HG02678 (cell line): Measurements from ENCODE around the gene CDH18.

ENCODE experiments used
- ATAC-seq: cut with Tn5 transposase; IDR thresholded peaks from one replicate; pipeline ENCODE4 v1.9.1; 2021; ENCODE audit warnings: mild to moderate bottlenecking, moderate library complexity; ENCODE audit not compliant: unreplicated experiment

Gene CDH18

GRCh38 chr5:19930451-19930850, 57.5 kb downstream of the CDH18 start:
- no peak for ATAC-seq

GRCh38 chr5:19928562-19929421, 59.2 kb downstream of the CDH18 start:
- ATAC-seq, result no peak

- no peak for ATAC-seq
Measured at GRCh38 chr5:19927919-19928318, 60.1 kb downstream of the CDH18 start.

- no peak for ATAC-seq
Measured at GRCh38 chr5:19927170-19927569, 60.8 kb downstream of the CDH18 start.

GRCh38 chr5:19923742-19924141, 64.3 kb downstream of the CDH18 start:
- no peak for ATAC-seq

- ATAC-seq, result no peak
Measured at GRCh38 chr5:19920761-19921160, 67.2 kb downstream of the CDH18 start.

- no peak for ATAC-seq
Measured at GRCh38 chr5:19918780-19919179, 69.2 kb downstream of the CDH18 start.

GRCh38 chr5:19917588-19918122, 70.3 kb downstream of the CDH18 start:
- no peak for ATAC-seq

- no peak for ATAC-seq
Measured at GRCh38 chr5:19910136-19910535, 77.9 kb downstream of the CDH18 start.

GRCh38 chr5:19904766-19905165, 83.2 kb downstream of the CDH18 start:
- ATAC-seq, result no peak

- no peak for ATAC-seq
Measured at GRCh38 chr5:19903611-19904010, 84.4 kb downstream of the CDH18 start.

- ATAC-seq, result no peak
Measured at GRCh38 chr5:19902316-19902934, 85.6 kb downstream of the CDH18 start.

- no peak for ATAC-seq
Measured at GRCh38 chr5:19900269-19900668, 87.7 kb downstream of the CDH18 start.

GRCh38 chr5:19891658-19892057, 96.3 kb downstream of the CDH18 start:
- no peak for ATAC-seq

- no peak for ATAC-seq
Measured at GRCh38 chr5:19886123-19886917, 101.7 kb downstream of the CDH18 start.

- ATAC-seq, result no peak
Measured at GRCh38 chr5:19885040-19885824, 102.8 kb downstream of the CDH18 start.

- ATAC-seq, result no peak
Measured at GRCh38 chr5:19880859-19881436, 107.1 kb downstream of the CDH18 start.

- no peak for ATAC-seq
Measured at GRCh38 chr5:19880458-19880857, 107.5 kb downstream of the CDH18 start.

- no peak for ATAC-seq
Measured at GRCh38 chr5:19874811-19875210, 113.2 kb downstream of the CDH18 start.

- ATAC-seq, result no peak
Measured at GRCh38 chr5:19866090-19866450, 121.9 kb downstream of the CDH18 start.
